ENCODE measurements around the gene SARS1. TPM values are rescaled to one million over a fixed set of nuclear protein-coding genes. Genes with fewer than 3 reads are reported as not detected.

SARS1 gene
- total RNA-seq, 1 donor from 2014 or later = 134 TPM

DNA sequence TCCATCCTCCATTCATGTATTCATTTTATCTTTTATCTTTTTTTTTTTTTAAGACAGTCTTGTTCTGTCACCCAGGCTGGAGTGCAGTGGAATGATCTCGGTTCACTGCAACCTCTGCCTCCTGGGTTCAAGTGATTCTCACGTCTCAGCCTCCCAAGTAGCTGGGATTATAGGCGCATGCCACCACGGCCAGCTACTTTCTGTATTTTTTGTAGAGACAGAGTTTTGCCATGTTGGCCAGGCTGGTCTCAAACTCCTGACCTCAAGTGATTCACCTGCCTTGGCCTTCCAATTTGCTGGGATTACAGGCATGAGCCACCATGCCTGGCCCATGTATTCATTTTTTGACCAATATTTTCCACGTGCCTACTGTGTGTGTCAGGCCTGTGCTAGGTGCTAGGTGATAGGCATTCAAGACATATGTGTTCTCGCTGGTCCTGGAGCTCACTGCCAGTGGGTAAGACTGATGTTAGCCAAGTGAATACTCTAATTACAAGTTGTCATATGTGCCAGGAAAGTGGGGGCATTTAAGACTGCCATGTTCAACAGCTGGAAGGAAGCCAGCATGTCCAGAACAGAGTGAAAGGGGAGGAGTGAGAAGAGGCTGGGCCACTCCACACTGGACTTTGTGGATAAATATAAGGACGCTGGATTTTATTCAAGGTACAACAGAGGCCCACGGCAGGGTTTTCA is 30.3 kb downstream of the SARS1 start:
- Histone ChIP-seq H3K27me3 (no peaks in the 10 kb centered on the region), H3K9me3 (no peaks in the 10 kb centered on the region), H3K4me1 (peaks cover 4 to 14% of the 10 kb centered on the region in 2 donors), H3K36me3 (peaks cover 2 to 4% of the 10 kb centered on the region in 2 donors), H3K4me3 (no peak overlapping the region), H3K27ac (no peak overlapping the region)
- TF ChIP-seq, protein P1, sequence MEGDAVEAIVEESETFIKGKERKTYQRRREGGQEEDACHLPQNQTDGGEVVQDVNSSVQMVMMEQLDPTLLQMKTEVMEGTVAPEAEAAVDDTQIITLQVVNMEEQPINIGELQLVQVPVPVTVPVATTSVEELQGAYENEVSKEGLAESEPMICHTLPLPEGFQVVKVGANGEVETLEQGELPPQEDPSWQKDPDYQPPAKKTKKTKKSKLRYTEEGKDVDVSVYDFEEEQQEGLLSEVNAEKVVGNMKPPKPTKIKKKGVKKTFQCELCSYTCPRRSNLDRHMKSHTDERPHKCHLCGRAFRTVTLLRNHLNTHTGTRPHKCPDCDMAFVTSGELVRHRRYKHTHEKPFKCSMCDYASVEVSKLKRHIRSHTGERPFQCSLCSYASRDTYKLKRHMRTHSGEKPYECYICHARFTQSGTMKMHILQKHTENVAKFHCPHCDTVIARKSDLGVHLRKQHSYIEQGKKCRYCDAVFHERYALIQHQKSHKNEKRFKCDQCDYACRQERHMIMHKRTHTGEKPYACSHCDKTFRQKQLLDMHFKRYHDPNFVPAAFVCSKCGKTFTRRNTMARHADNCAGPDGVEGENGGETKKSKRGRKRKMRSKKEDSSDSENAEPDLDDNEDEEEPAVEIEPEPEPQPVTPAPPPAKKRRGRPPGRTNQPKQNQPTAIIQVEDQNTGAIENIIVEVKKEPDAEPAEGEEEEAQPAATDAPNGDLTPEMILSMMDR (IDR thresholded peaks at IDR 0.05) = no peak
- DNase-seq (ENCODE audit: low spot score in 2 of 2) = no peak
- intact Hi-C loops (cut with DNase I) = no loop called here

DNA sequence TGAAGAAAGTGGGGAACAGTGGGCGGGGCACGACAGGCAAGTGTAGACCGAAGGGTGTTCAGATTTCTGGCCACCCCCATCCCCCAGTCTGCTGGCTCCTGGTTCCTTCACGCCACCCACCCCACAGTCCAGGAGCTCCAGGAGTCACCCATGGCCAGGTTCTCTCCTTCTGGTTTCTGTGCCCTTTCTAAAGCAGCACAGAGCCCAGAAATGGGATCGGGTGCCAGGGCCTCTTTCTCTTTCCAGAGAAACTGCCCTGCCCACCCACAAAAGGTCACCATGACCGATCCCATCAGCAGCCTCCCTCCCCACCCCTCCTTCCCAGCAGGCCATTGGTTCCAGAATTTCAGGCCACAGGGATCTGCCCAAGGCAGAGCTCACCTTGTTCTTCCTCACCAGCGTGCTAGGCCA is 32.4 kb downstream of the SARS1 start:
- Histone ChIP-seq H3K4me3 (no peak overlapping the region), H3K9me3 (no peaks in the 10 kb centered on the region), H3K27ac (no peak overlapping the region), H3K36me3 (no peaks in the 10 kb centered on the region), H3K4me1 (peaks cover 3 to 18% of the 10 kb centered on the region in 2 donors), H3K27me3 (no peaks in the 10 kb centered on the region)
- intact Hi-C loops (cut with DNase I) = no loop called here
- DNase-seq (ENCODE audit: low spot score in 2 of 2) = peak in 1 of 2 donors; percentile 54
- TF ChIP-seq, protein P1 (IDR thresholded peaks at IDR 0.05) = no peak

DNA sequence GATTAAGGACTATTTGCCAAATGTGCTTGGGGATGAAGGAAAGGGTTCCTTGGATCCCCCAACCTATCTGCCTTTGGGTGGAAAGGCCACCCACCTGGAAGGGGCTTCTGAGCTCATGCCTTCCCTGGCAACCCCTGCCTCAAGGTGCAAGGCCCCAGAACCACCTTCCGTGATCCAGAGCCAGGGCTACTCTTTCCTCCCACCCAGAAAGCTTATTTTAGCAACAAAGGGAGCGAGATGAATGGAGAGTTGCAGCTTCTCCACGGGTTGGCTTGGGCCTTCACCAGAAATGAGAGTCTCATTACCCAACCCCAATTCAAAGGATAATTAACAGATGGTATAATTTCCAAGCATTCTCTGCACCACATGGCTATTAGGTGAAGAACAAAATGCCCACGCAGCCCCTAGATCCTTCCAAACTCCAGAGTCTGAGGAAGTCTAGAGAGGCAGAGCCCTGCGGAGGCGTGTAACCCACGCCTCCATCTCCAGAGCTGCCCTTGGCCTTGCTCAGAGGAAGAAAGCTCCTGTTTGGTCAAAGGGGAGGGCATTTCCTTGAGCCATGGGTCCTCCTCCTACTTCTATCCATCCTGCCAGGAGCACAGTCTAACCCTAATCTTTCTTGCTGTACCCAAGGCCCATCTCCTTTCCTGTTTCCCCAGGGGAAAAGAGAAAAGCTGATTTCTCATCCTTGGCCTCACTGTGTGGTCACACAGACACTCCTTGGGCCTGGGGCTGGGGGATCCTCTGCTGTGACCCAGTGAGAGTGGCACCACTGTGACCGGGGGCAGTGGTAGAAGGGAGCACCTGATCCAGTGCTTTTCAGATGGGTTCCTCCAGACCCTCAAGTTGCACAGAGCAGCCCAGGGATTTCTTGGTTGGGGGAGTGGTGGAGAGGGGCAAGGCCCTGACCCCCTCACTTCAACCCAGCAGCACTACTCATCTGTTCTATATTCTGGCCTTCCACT is 34.0 kb downstream of the SARS1 start:
- Histone ChIP-seq H3K36me3 (no peaks in the 10 kb centered on the region), H3K4me3 (no peak overlapping the region), H3K27ac (no peak overlapping the region), H3K4me1 (peaks cover 0 to 9% of the 10 kb centered on the region in 2 donors), H3K9me3 (no peaks in the 10 kb centered on the region), H3K27me3 (no peaks in the 10 kb centered on the region)
- peak in 1 of 2 donors; percentile 35 for DNase-seq (ENCODE audit: low spot score in 2 of 2)
- intact Hi-C loops (cut with DNase I) = no loop called here
- TF ChIP-seq, protein P1 (IDR thresholded peaks at IDR 0.05) = no peak

DNA sequence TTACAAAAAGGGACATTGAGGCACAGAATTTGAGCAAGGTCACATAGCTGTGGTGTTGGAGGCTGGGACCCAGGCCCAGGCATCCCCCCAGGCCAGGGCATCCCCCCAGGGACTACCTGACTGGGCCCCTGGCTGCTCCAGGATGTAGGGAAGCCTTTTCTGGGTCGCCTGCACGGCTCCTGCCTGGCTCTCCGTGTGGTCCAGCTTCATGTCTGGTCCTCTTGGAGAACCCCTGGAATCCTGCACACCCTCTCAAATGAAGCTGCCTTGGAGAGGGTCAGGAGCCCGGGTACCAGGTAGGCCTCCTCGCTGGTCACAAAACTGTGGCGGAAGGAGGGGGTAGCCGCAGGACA is 34.7 kb downstream of the SARS1 start:
- no peaks in the 10 kb centered on the region for H3K9me3 ChIP-seq
- H3K4me1 ChIP-seq = peaks cover 0 to 12% of the 10 kb centered on the region in 2 donors
- no peaks in the 10 kb centered on the region for H3K36me3 ChIP-seq
- H3K4me3 ChIP-seq = no peak overlapping the region
- H3K27me3 ChIP-seq = no peaks in the 10 kb centered on the region
- TF ChIP-seq, protein P1 (IDR thresholded peaks at IDR 0.05) = no peak
- DNase-seq (ENCODE audit: low spot score in 2 of 2) = no peak
- intact Hi-C loops (cut with DNase I) = no loop called here
- H3K27ac ChIP-seq = no peak overlapping the region

DNA sequence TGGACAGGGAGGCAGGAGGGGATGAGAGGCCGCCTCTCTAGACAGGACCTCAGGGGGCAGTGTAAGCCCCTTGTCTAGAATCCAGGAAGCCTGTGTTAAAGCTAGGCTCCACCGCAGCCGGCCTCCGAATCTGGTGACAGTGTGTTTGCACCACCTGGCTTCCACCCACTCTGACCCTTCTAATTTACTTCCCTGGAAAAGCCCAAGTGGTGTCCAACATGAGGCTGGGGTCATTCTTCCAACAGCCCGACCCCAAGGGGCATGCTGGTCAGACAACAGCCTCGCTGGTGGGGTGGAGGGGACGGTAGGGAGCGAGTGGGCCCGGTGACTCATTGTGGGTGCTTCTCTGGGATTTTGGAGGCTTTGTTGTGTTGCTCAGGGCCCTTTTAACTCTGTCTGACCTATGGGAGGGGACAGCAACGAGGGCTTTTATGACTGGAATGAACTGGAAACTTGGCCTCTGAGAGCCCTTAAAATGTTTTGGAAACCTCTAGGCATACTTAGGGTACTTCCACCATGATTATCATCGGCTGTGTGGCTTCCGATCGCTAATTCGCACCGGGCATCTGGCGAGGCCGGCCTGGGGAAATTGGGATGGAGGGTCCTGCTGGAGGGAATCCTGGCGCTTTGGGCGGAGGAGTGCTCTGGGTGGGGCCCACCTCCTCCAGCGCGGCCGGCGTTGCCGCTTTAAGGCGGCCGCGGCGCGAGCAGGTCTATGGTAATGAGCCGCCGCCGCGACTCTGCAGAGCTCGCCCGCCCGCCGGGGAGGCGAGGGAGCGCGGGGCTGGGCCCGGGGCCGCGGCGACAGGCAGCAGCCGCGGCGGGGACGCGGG is 35.3 kb downstream of the SARS1 start, which contains the start of gene CELSR2:
Gene CELSR2 (plus strand): TSS at position 743 of the 833 bp plus-strand sequence. CDS start 541 bp downstream, outside the sequence.
- TF ChIP-seq, protein P1 (IDR thresholded peaks at IDR 0.05) = no peak
- Histone ChIP-seq H3K4me1 (peaks cover 2 to 18% of the 10 kb centered on the region in 2 donors), H3K27ac (no peak within 1 kb of the TSS), H3K27me3 (no peaks in the 10 kb centered on the region), H3K9me3 (no peaks in the 10 kb centered on the region), H3K36me3 (no peaks in the 10 kb centered on the region), H3K4me3 (peak within 1 kb of the TSS; percentile 82 to 89)
- DNase-seq (ENCODE audit: low spot score in 2 of 2) = no peak
- intact Hi-C loops (cut with DNase I) = loop anchor here (1.0 kb wide), 1 partner anchor 8 kb away; no protein-coding TSS in a partner anchor

All from ascending aorta (tissue), 2 donors.